ENCODE data around the gene LTBP2. TPM values are rescaled to one million over a fixed set of nuclear protein-coding genes. Genes with fewer than 3 reads are reported as not detected.

LTBP2 gene
- total and polyA plus RNA-seq, 2 of the 13 experiments (the other 11 are each of a cell fraction or from before 2014, with no cell fraction given), result 0.20 to 0.41 TPM

DNA sequence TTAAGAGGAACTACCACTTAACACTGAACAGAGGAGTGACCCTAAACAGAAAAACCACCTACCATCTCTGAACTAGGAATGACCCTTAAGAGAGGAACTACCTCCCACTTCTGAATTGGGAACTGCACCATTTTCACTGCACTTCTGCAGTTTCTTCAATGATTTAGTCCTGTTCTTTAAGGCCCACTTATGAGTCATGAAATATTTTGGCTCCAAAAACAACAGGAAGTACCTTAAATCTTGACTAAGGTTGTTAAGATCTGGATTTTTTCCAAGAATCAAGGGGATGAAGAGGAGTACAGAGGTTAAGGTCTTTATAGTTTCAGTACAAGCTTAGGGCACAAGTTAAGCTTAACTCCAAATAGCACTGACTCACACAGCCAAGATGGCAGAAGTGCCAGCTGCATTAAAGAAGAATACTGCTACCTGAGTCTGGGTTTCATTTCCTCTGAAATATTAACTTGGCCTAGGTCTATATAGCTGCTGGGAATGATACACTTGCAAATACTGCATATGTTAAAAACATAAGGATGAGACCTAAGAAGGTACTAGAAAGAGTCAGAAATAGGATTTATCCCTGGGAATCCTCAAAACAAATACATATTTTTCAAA, 123.1 kb downstream of the LTBP2 start:
- in situ Hi-C loops (cut with HindIII; ENCODE audit: extremely low pct_ligation_motif_present, low pct_unique_long_range_greater_than_20kb) (no loop called here), intact Hi-C loops (cut with micrococcal nuclease; ENCODE audit: unreplicated experiment) (no loop called here)
- Histone ChIP-seq H2AFZ (ENCODE audit: low read length) (no peak overlapping the region), H3K27ac (ENCODE audit: extremely low read length, insufficient read depth, low read length) (no peak overlapping the region), H3K9ac (ENCODE audit: insufficient read depth, low read depth, low read length) (no peak overlapping the region), H3K36me3 (replicated peaks in 1 of 2; ENCODE audit: control insufficient read depth in 1 of 2, insufficient read depth in 2 of 2, low read length in 2 of 2) (peaks cover 6 to 22% of the 10 kb centered on the region in 2 experiments), H3K4me3 (replicated peaks in 1 of 3; ENCODE audit: insufficient read depth in 1 of 3, low read depth in 2 of 3, low read length in 3 of 3) (no peak overlapping the region), H4K20me1 (ENCODE audit: insufficient read depth, low read length) (peaks cover 6% of the 10 kb centered on the region; the same call in 1 of the 2 replicates), H3K4me2 (ENCODE audit: low read depth, low read length) (no peak overlapping the region), H3K27me3 (ENCODE audit: control insufficient read depth in 1 of 2, insufficient read depth in 2 of 2, low read length in 2 of 2) (no peaks in the 10 kb centered on the region; a peak in 1 of 5 replicates), H3K9me3 (ENCODE audit: low read length) (no peaks in the 10 kb centered on the region), H3K79me2 (ENCODE audit: insufficient read depth, low read length) (peaks cover 33% of the 10 kb centered on the region), H3K4me1 (ENCODE audit: insufficient read depth, low read length) (peaks cover 21% of the 10 kb centered on the region)
- FAIRE-seq (no peak), ATAC-seq (no peak), DNase-seq (ENCODE audit: low spot score) (no peak)
- ChIA-PET CTCF (ENCODE audit: low intra/inter-chr PET ratio, low total read pairs) (no interaction called here), POLR2A (no interaction called here)
- no TSS peak for BruUV-seq (replicated peaks)
- no peak for TF ChIP-seq ZNF772 (CRISPR knock-in tag; IDR thresholded peaks at IDR 0.05)
- TF ChIP-seq, protein P1, sequence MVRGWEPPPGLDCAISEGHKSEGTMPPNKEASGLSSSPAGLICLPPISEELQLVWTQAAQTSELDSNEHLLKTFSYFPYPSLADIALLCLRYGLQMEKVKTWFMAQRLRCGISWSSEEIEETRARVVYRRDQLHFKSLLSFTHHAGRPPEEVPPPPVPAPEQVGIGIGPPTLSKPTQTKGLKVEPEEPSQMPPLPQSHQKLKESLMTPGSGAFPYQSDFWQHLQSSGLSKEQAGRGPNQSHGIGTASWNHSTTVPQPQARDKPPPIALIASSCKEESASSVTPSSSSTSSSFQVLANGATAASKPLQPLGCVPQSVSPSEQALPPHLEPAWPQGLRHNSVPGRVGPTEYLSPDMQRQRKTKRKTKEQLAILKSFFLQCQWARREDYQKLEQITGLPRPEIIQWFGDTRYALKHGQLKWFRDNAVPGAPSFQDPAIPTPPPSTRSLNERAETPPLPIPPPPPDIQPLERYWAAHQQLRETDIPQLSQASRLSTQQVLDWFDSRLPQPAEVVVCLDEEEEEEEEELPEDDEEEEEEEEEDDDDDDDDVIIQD (CRISPR knock-in tag; IDR thresholded peaks at IDR 0.05; ENCODE audit: low read depth), result no peak
- no peak for TF ChIP-seq POLR2AphosphoS5 (IDR thresholded peaks at IDR 0.05; ENCODE audit: low read depth, low read length)
- TF ChIP-seq MEF2D (CRISPR knock-in tag; IDR thresholded peaks at IDR 0.05), result no peak
- no peak for TF ChIP-seq ZNF326 (CRISPR knock-in tag; IDR thresholded peaks at IDR 0.05; ENCODE audit: borderline replicate concordance)
- no peak for TF ChIP-seq RFXAP (CRISPR knock-in tag; IDR thresholded peaks at IDR 0.05; ENCODE audit: borderline replicate concordance)

- FAIRE-seq (no peak), DNase-seq (ENCODE audit: low spot score) (no peak), ATAC-seq (no peak)
- TF ChIP-seq ZNF770 (CRISPR knock-in tag; IDR thresholded peaks at IDR 0.05), result no peak
- no peak for TF ChIP-seq HIVEP1 (CRISPR knock-in tag; IDR thresholded peaks at IDR 0.05)
- no peak for TF ChIP-seq STAG1 (CRISPR knock-in tag; IDR thresholded peaks at IDR 0.05)
- no peak for TF ChIP-seq ZNF362 (CRISPR knock-in tag; IDR thresholded peaks at IDR 0.05; ENCODE audit: borderline replicate concordance)
- TF ChIP-seq SNAI1 (CRISPR knock-in tag; IDR thresholded peaks at IDR 0.05; ENCODE audit: borderline replicate concordance), result no peak
- TF ChIP-seq ZNF552 (CRISPR knock-in tag; IDR thresholded peaks at IDR 0.05; ENCODE audit: borderline replicate concordance), result no peak
- Histone ChIP-seq H3K4me3 (replicated peaks in 1 of 3; ENCODE audit: insufficient read depth in 1 of 3, low read depth in 2 of 3, low read length in 3 of 3) (no peak overlapping the region), H3K27me3 (ENCODE audit: control insufficient read depth in 1 of 2, insufficient read depth in 2 of 2, low read length in 2 of 2) (no peaks in the 10 kb centered on the region), H3K27ac (ENCODE audit: extremely low read length, insufficient read depth, low read length) (no peak overlapping the region), H3K4me1 (ENCODE audit: insufficient read depth, low read length) (peaks cover 14% of the 10 kb centered on the region; the same call in 1 of the 2 replicates), H3K79me2 (ENCODE audit: insufficient read depth, low read length) (peaks cover 19% of the 10 kb centered on the region), H2AFZ (ENCODE audit: low read length) (no peak overlapping the region), H3K36me3 (replicated peaks in 1 of 2; ENCODE audit: control insufficient read depth in 1 of 2, insufficient read depth in 2 of 2, low read length in 2 of 2) (peaks cover 8 to 43% of the 10 kb centered on the region in 2 experiments), H4K20me1 (ENCODE audit: insufficient read depth, low read length) (no peaks in the 10 kb centered on the region; the same call in 1 of the 2 replicates), H3K9ac (ENCODE audit: insufficient read depth, low read depth, low read length) (no peak overlapping the region), H3K9me3 (ENCODE audit: low read length) (no peaks in the 10 kb centered on the region), H3K4me2 (ENCODE audit: low read depth, low read length) (no peak overlapping the region)
- 98% methylated on average over 3 of the region's 3 CpGs for WGBS (ENCODE audit: low lambda C conversion rate)
- no TSS peak for BruUV-seq (replicated peaks)
- intact Hi-C loops (cut with micrococcal nuclease; ENCODE audit: unreplicated experiment), result no loop called here
- ChIA-PET CTCF (ENCODE audit: low intra/inter-chr PET ratio, low total read pairs) (no interaction called here), POLR2A (no interaction called here)
- in situ Hi-C loops (cut with HindIII; ENCODE audit: extremely low pct_ligation_motif_present, low pct_unique_long_range_greater_than_20kb), result no loop called here
These were observed 125.9 kb downstream of the LTBP2 start for GRCh38 chr14:74486164-74486563.

All from HepG2 (cell line).